H1 (cell line): ENCODE results near the gene TMCC1.

Experiments used
- CBX5 ChIP-seq: fragments of 300-800, 300-1000 bp; sonication (generic); IDR thresholded peaks from 2 replicates; pipeline ENCODE4 v1.7.1; 2016; ENCODE audit warnings: antibody characterized with exemption, low read length, low read depth
- CTBP2 ChIP-seq: IDR thresholded peaks from 2 replicates; pipeline ENCODE4 v1.7.0; 2011; ENCODE audit warnings: borderline replicate concordance, mild to moderate bottlenecking, moderate library complexity, mixed read lengths, low read length; ENCODE audit not compliant: insufficient read depth, insufficient read length
- SIN3A ChIP-seq, 2 experiments: IDR thresholded peaks in 1 of 2; conservative IDR thresholded peaks in 1 of 2; 2 replicates each; pipeline ENCODE4 v1.6.1; 2011 to 2012; ENCODE audit warnings: low read length in 2 of 2, improper control_type of control experiment in 1 of 2, low read depth in 1 of 2, mild to moderate bottlenecking in 1 of 2
- ZNF274 ChIP-seq: IDR thresholded peaks from 2 replicates; pipeline ENCODE4 v1.7.0; 2012; ENCODE audit warnings: low read length, borderline replicate concordance; ENCODE audit errors: extremely low read depth
- TF ChIP-seq, protein P1 (sequence below), 3 experiments: IDR thresholded peaks; 1 replicate in 2 of 3; 2 replicates in 1 of 3; pipeline versions ENCODE4 v1.5.1 to v1.6.1; 2011; ENCODE audit warnings: low read length in 3 of 3, mild to moderate bottlenecking in 3 of 3, inconsistent platforms in 2 of 3, low read depth in 1 of 3, moderate library complexity in 1 of 3; ENCODE audit not compliant: insufficient read depth in 1 of 3; ENCODE audit errors: control extremely low read depth in 1 of 3

DNA sequence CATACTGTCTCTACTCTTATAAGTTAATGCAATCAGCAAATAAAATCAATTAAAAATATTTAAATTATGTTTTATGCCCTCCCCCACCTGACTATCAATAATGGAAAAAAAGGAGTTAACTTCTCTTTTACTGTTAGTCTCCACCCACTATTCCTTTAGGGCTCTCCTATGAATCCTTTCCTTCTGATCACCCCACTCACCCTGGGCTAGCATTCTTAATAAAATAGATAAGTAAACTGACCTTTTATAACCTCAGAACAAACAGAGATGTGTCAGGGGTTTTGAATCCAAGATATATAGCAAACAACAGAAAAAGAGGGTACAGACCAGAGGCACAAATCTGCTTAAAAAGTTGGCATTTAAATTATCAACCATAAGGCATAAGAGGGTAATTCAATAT is 171.0 kb downstream of the TMCC1 start:
- TF ChIP-seq CTBP2 = no peak
- TF ChIP-seq, protein P1, sequence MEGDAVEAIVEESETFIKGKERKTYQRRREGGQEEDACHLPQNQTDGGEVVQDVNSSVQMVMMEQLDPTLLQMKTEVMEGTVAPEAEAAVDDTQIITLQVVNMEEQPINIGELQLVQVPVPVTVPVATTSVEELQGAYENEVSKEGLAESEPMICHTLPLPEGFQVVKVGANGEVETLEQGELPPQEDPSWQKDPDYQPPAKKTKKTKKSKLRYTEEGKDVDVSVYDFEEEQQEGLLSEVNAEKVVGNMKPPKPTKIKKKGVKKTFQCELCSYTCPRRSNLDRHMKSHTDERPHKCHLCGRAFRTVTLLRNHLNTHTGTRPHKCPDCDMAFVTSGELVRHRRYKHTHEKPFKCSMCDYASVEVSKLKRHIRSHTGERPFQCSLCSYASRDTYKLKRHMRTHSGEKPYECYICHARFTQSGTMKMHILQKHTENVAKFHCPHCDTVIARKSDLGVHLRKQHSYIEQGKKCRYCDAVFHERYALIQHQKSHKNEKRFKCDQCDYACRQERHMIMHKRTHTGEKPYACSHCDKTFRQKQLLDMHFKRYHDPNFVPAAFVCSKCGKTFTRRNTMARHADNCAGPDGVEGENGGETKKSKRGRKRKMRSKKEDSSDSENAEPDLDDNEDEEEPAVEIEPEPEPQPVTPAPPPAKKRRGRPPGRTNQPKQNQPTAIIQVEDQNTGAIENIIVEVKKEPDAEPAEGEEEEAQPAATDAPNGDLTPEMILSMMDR (IDR thresholded peaks at IDR 0.05; ENCODE audit: control extremely low read depth in 1 of 3, insufficient read depth in 1 of 3, low read depth in 1 of 3, low read length in 3 of 3) = no peak
- TF ChIP-seq ZNF274 = no peak
- TF ChIP-seq CBX5 = no peak
- no peak for TF ChIP-seq SIN3A (conservative IDR thresholded peaks at IDR 0.05 in 1 of 2, IDR thresholded peaks at IDR 0.05 in 1 of 2; ENCODE audit: low read depth in 1 of 2, low read length in 2 of 2)
